Measurements from ENCODE around the gene ACSL6.
"Not testable (repeated sequence)": the region's sequence is repeated elsewhere in the genome, so short reads cannot be mapped to it uniquely, and the experiment has no call there.

The ACSL6 gene

GRCh38 chr5:131914472-131914871 lies 97.0 kb downstream of the ACSL6 start:
- POLR2A ChIA-PET, result no interaction called here
- CTCF ChIA-PET, result no interaction called here
- DNase-seq (ENCODE audit: low read depth, low spot score), result no peak

DNA sequence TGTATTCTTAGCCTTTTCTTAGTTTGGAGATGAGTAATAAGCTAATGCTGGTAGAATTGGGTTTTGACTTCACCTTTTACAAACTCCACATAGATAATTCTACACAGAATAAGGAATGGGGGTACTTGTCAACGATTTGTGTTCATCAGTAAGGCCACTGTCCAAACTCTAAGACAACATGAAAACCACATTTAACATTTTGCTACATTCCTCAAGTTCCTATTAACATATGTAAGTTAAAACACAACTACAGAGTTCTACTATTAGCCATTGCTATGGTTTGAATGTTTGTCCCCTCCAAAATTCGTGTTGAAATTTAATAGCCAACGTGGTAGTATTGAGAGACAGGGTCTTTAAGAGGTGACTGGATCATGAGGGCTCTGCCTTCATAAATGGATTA lies 97.9 kb downstream of the ACSL6 start:
- POLR2A ChIA-PET, result no interaction called here
- H3K4me3 ChIP-seq (ENCODE audit: low read depth, low read length), result no peak overlapping the region
- TF ChIP-seq, protein P1, sequence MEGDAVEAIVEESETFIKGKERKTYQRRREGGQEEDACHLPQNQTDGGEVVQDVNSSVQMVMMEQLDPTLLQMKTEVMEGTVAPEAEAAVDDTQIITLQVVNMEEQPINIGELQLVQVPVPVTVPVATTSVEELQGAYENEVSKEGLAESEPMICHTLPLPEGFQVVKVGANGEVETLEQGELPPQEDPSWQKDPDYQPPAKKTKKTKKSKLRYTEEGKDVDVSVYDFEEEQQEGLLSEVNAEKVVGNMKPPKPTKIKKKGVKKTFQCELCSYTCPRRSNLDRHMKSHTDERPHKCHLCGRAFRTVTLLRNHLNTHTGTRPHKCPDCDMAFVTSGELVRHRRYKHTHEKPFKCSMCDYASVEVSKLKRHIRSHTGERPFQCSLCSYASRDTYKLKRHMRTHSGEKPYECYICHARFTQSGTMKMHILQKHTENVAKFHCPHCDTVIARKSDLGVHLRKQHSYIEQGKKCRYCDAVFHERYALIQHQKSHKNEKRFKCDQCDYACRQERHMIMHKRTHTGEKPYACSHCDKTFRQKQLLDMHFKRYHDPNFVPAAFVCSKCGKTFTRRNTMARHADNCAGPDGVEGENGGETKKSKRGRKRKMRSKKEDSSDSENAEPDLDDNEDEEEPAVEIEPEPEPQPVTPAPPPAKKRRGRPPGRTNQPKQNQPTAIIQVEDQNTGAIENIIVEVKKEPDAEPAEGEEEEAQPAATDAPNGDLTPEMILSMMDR (IDR thresholded peaks at IDR 0.05; ENCODE audit: insufficient read depth, low read length, missing control alignments), result no peak
- no peak for DNase-seq (ENCODE audit: low read depth, low spot score)
- CTCF ChIA-PET, result no interaction called here

More at GRCh38 chr5:131914472-131914871, 97.0 kb downstream of the ACSL6 start:
- TF ChIP-seq, protein P1 (IDR thresholded peaks at IDR 0.05; ENCODE audit: insufficient read depth, low read length, missing control alignments), result no peak
- no peak overlapping the region for H3K4me3 ChIP-seq (ENCODE audit: low read depth, low read length)

GRCh38 chr5:131906668-131907067 lies 104.8 kb downstream of the ACSL6 start:
- ChIA-PET CTCF (no interaction called here), POLR2A (no interaction called here)
- TF ChIP-seq, protein P1 (IDR thresholded peaks at IDR 0.05; ENCODE audit: insufficient read depth, low read length, missing control alignments), result no peak
- DNase-seq (ENCODE audit: low read depth, low spot score), result no peak
- H3K4me3 ChIP-seq (ENCODE audit: low read depth, low read length), result no peak overlapping the region

GRCh38 chr5:131902266-131902665 lies 109.2 kb downstream of the ACSL6 start:
- DNase-seq (ENCODE audit: low read depth, low spot score); H3K4me3 ChIP-seq (ENCODE audit: low read depth, low read length); POLR2A ChIA-PET; CTCF ChIA-PET: not testable (repeated sequence)
